Stimulated activated CD8-positive, alpha-beta memory T cell treated with anti-CD3 and anti-CD28 coated beads, Interleukin-7, amount 100 ng/mL, for 24 hours (primary cell): ENCODE measurements around the gene SGTA.

Source experiments
- DNase-seq: peaks from one replicate; pipeline ENCODE4 v3.0.0-alpha.2; 2020; ENCODE audit warnings: low read depth

The SGTA gene

DNA sequence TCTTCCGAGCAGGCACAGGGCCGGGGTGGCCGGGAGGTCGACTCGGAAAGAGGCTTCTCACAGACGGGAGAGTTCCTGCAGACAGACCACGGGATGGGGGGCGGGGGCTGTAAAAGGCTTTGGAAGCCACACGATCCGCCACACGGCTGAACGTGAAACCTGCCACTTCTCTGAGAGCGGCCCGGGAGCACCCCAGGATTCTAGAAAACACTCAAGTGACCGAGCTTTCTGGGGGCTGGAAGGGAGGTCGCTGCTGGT lies 27.7 kb downstream of the SGTA start:
- DNase-seq = no peak

- no peak for DNase-seq
Measured at GRCh38 chr19:2754659-2755447, 28.2 kb downstream of the SGTA start.

DNA sequence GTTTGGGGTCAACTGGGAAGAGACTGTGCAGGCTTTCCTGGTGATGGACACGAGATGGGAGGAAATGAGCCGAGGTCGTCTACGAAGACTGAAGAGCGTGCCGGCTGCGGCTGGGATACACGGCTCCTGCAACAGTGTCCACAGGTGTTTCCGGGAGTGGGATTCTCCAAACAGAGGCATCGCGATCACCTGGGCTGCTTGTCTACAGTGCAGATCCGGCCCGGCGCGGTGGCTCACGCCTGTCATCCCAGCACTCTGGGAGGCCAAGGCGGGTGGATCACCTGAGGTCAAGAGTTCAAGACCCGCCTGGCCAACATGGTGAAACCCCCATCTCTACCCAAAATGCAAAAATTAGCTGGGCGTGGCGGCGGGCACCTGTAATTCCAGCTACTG lies 31.6 kb downstream of the SGTA start:
- DNase-seq = no peak

DNA sequence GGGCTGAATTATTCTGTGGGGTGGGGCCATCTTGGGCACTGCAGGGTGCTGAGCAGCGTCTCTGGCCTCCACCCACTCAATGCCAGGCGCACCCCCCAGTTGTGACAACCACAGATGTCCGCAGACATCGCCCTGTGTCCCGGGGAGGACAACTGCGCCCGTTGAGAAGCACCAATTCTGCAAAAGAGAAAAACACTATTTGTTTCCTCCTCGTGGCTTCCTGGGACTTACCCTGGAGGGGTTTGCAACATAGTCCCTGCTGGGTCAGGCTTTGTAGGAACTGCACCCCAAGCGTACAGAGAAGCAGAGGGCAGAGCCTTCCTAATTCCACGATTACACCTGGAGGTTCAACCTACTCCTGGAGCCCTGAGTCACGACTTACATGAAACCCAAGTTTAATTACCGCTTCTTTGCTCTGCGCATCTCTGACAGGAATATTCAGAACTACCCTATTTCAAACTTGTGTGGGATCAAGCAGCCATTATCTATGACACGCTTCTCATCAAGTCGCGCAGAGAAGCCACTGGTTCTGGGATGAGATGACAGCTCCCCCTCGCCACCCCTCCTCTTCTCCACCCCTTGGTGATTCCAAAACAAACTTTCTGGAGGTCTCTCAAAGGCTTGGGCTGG lies 32.1 kb downstream of the SGTA start:
- DNase-seq = no peak

- no peak for DNase-seq
Measured at GRCh38 chr19:2747349-2747748, 35.7 kb downstream of the SGTA start.

DNA sequence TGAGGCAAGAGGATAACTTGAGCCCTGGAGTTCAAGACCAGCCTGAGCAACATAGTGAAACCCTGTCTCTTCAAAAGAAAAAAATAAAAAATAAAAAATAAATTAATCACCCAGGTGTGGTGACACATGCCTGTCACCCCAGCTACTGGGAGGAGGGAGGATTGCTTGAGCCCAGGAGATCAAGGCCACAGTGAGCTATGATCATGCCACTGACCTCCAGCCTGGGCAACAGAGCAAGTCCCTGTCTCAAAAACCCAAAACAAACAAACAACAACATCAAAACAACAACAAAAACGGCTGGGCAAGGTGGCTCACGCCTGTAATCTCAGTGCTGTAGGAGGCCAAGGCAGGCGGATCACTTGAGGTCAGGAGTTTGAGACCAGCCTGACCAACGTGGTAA lies 39.0 kb downstream of the SGTA start:
- no peak for DNase-seq

GRCh38 chr19:2743099-2743498 lies 40.0 kb downstream of the SGTA start:
- no peak for DNase-seq

DNA sequence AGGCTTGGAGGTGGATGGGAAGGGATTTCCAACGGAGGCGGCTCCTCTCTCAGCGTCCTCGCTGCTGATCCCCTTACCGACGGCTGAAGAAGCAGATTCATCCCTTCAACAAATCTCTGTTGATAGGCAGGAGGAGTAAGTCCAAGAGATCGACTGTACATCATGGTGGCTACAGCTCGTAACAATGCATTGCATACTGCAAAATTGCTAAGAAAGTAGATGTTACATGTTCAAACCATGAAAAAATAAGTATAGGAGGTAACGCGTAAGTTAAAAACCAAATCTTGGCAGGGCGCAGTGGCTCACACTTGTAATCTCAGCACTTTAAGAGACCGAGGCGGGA lies 42.8 kb downstream of the SGTA start:
- DNase-seq = no peak

DNA sequence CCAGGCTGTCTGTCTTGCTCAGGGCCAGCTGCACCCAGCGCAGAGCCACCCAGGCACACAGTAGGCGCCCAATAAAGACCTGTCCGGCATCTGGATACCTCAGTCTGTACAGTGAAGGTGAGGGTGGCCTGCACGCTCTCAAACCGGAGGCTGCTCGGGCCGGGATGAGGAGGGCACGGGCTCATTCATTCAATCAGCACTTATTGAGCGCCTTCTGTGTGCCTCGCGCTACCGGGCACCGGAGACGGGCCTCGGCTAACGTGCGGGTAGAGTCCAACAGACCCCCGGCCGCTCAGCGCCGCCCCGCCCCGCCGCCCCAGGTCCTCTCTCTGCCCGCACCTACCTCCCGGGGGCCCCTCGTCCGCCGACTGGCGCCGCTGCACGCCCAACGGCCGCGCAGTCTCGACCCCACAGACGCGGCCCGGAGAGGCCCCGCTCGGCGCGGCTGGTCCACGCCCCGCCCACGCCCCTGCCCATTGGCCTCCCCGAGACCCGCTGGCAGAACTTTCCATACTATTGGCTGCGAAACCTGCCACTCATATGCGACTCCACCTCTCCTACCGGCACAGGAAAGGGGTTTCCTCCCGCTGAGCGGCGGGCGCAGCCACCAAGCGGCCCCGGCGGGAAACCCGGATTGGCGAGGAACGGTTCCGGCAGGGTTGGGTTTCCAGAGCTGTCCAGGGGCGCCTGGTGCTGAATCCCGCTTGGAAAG lies 43.3 kb downstream of the SGTA start, which contains the start of gene SLC39A3:
Gene SLC39A3, minus strand, starts transcription at position 416 of the 712 bp plus-strand sequence. CDS start 2,760 bp downstream, outside the sequence.
- DNase-seq = peak; percentile 99

- DNase-seq = no peak
Measured at GRCh38 chr19:2736550-2737190, 46.4 kb downstream of the SGTA start.

DNA sequence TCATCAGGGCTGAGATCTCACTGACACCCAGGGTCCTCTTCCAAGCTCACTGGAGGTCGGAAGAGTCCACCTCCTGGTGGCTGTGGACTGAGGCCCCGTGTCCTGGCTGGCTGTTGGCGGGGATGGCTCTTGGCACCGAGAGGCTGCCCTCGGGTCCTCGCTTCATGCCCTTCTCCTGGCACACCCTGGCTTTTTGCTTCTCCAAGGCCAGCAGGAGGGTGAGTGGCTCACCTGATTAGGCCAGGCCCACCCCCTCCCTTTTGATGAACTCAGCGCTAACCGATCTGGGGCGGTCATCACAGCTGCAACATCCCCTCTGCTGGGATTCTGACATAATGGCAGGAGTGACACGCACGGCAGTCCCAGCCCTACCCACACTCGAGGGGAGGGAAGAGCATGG lies 47.7 kb downstream of the SGTA start:
- DNase-seq = no peak

GRCh38 chr19:2734589-2735288 lies 48.3 kb downstream of the SGTA start:
- DNase-seq = no peak

- DNase-seq = no peak
Measured at GRCh38 chr19:2733930-2734588, 49.0 kb downstream of the SGTA start.

- no peak for DNase-seq
Measured at GRCh38 chr19:2732883-2733282, 50.2 kb downstream of the SGTA start.

GRCh38 chr19:2732157-2732725 lies 50.8 kb downstream of the SGTA start:
- no peak for DNase-seq

- no peak for DNase-seq
Measured at GRCh38 chr19:2731181-2731995, 51.7 kb downstream of the SGTA start.

- no peak for DNase-seq
Measured at GRCh38 chr19:2729943-2730818, 52.9 kb downstream of the SGTA start.

- no peak for DNase-seq
Measured at GRCh38 chr19:2728783-2729387, 54.2 kb downstream of the SGTA start.

DNA sequence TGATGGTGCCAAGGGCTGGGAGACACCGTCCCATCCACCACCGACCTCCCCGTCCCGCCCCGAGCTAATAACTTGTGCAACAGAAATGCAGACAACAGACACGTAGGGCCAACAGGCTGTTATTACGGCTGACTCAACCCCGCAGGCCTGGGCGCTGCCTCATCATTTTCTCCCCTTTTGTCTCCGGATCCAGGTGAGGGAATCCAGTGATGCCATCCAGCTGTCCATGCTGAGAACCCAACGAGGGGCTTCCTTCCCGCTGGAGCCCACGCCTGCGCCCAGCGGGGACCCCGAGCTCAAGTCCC lies 55.5 kb downstream of the SGTA start:
- no peak for DNase-seq
